ENCODE data around the gene ALDH7A1.
"Not testable (repeated sequence)": the region's sequence is repeated elsewhere in the genome, so short reads cannot be mapped to it uniquely, and the experiment has no call there.

Gene ALDH7A1

DNA sequence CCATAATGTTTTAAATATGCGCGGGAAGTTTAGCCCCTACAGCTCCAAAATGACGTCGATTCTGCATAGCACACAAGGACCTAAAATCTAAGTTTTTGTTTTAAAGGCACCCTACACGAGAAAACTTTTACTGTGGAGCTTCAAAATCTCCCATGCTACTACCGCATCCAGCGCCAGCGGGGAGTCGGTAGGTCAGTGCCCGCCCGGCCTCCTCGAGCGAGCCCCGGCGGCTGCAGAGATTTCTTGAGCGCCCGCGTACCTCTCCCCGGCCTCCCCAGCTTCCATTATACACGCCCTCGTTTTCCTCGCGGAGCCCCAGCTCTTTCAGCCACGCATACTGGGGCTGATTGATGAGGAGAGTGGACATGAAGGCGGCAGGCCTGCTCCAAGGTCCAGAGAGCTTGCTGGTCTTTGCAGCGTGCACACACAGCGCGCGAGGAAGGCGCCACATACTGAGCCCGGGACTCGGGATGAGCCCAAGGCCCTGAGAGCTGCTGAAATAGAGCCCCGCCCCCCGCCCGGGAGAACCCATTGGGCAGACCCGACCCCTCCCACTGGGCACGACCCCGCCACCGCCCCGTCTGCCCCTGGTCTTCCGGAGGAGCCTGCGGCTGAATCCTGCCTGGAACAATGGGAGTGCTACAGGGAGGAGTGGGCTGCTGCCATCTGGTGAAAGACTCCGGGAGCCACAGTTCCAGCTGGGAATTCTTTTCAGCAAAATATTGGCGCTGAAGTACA, at the start of gene ALDH7A1:
TSS of gene ALDH7A1 (minus strand) at position 472 of the 738 bp plus-strand sequence. CDS start at position 451, 21 bp downstream.
- no peaks in the 10 kb centered on the region for H3K9me3 Mint-ChIP-seq
- H3K27ac Mint-ChIP-seq, result no peak within 1 kb of the TSS
- peak within 1 kb of the TSS; percentile 79 for H3K4me3 Mint-ChIP-seq

DNA sequence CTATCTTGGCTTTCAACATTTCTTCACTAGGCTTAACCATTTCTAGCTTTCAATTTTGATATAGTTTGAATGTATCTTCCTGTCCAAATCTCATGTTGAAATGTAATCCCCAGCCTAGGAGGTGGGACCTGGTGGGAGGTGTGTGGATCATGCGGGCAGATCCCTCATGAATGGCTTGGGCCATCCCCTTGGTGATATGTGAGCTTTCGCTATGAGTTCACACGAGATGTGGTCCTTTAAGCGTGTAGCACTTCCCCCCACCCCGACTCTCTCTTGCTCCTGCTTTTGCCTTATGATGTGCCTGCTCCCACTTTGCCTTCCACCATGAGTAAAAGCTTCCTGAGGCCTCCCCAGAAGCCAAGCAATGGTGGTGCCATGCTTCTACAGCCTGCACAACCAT, 46.4 kb upstream of the ALDH7A1 start:
- Mint-ChIP-seq H3K9me3 (peaks cover 5% of the 10 kb centered on the region), H3K27me3 (ENCODE audit: low read depth) (peaks cover 6% of the 10 kb centered on the region), H3K4me1 (ENCODE audit: low read depth) (peaks cover 2% of the 10 kb centered on the region), H3K36me3 (ENCODE audit: low read depth) (no peaks in the 10 kb centered on the region), H3K4me3 (no peak overlapping the region), H3K27ac (no peak overlapping the region)
- DNase-seq (ENCODE audit: low spot score), result no peak

More for the DNA sequence above, at the start of gene ALDH7A1:
- Mint-ChIP-seq H3K4me1 (ENCODE audit: low read depth) (peaks cover 9% of the 10 kb centered on the region), H3K36me3 (ENCODE audit: low read depth) (no peaks in the 10 kb centered on the region), H3K27me3 (ENCODE audit: low read depth) (peaks cover 28% of the 10 kb centered on the region)
- DNase-seq (ENCODE audit: low spot score), result peak; percentile 17

DNA sequence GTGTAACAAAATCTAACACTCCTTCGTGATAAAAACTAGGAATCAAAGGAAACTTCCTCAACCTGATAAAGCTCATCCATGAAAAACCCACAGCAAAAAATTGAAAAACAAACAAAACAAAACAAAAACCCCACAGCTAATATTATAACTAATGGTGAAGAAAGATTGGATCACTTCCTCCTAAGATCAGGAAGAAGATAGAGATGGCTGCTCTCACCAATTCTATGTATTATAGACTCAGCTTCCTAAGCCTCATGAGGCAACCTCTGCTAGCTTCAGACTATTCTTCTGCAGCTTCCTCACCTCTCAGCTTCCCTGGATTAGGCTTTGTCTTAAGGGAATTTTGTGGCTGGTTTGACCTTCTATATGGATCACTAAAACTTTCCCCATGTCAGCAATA, 45.8 kb upstream of the ALDH7A1 start:
- peaks cover 6% of the 10 kb centered on the region for H3K27me3 Mint-ChIP-seq (ENCODE audit: low read depth)
- H3K9me3 Mint-ChIP-seq, result peaks cover 5% of the 10 kb centered on the region
- H3K4me3 Mint-ChIP-seq, result no peak overlapping the region
- DNase-seq (ENCODE audit: low spot score), result no peak
- no peak overlapping the region for H3K27ac Mint-ChIP-seq
- peaks cover 2% of the 10 kb centered on the region for H3K4me1 Mint-ChIP-seq (ENCODE audit: low read depth)
- no peaks in the 10 kb centered on the region for H3K36me3 Mint-ChIP-seq (ENCODE audit: low read depth)

DNA sequence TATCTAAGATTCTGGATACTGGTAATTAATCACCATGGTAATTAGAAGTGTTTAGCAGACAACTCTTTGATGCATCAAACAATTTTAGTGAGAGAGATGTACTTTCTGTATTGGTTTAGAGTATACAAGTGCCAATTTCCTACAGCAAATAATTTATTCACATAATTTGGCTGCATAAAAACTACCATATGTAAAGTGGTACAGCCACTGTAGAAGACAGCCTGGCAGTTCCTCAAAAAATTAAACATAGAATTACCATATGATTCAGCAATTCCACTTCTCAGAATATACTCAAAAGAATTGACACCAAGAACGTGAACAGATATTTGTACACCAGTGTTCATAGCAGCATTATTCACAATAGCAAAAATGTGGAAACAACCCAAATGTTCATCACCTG, 41.9 kb upstream of the ALDH7A1 start:
- DNase-seq (ENCODE audit: low spot score), result no peak
- H3K4me3 Mint-ChIP-seq, result no peak overlapping the region

DNA sequence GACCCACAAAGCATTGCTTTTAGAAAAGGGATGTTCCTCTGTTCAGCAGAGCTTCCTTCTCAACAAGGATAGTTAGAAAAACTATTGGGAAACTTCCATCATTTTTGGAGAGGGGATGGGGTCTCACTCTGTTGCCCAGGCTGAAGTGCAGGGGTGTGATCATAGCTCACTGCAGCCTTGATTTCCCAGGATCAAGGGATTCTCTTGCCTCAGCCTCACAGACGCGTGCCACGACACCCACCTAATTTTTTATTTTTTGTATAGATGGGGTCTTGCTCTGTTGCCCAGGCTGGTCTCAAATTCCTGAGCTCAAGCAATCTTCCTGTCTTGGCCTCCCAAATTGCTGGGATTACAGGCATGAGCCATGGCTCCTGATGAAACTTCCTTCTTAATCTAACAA, 40.6 kb upstream of the ALDH7A1 start:
- no peaks in the 10 kb centered on the region for H3K36me3 Mint-ChIP-seq (ENCODE audit: low read depth)
- H3K9me3 Mint-ChIP-seq, result no peaks in the 10 kb centered on the region

More for the DNA sequence above, 41.9 kb upstream of the ALDH7A1 start:
- Mint-ChIP-seq H3K27ac (no peak overlapping the region), H3K9me3 (no peaks in the 10 kb centered on the region), H3K27me3 (ENCODE audit: low read depth) (peaks cover 6% of the 10 kb centered on the region), H3K36me3 (ENCODE audit: low read depth) (no peaks in the 10 kb centered on the region), H3K4me1 (ENCODE audit: low read depth) (peaks cover 2% of the 10 kb centered on the region)

DNA sequence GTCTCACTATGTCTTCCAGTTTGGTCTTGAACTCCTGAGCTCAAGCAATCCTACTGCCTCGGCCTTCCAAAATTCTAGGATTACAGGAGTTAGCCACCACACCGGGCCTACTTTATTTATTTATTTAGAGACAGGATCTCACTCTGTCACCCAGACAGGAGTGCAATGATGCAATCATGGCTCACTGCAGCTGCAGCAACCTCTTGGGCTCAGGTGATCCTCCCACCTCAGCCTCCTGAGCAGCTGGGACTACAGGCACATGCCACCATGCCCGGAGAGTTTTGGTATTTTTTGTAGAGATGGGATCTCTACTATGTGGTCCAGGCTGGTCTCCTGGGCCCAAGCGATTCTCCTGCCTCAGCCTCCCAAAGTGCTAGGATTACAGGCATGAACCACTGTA, 38.5 kb upstream of the ALDH7A1 start:
- Mint-ChIP-seq H3K4me1 (ENCODE audit: low read depth) (no peaks in the 10 kb centered on the region), H3K4me3 (no peak overlapping the region), H3K27ac (no peak overlapping the region), H3K36me3 (ENCODE audit: low read depth) (no peaks in the 10 kb centered on the region), H3K27me3 (ENCODE audit: low read depth) (peaks cover 6% of the 10 kb centered on the region), H3K9me3 (no peaks in the 10 kb centered on the region)
- no peak for DNase-seq (ENCODE audit: low spot score)

More for the DNA sequence above, 40.6 kb upstream of the ALDH7A1 start:
- Mint-ChIP-seq H3K27me3 (ENCODE audit: low read depth) (peaks cover 6% of the 10 kb centered on the region), H3K27ac (no peak overlapping the region), H3K4me1 (ENCODE audit: low read depth) (no peaks in the 10 kb centered on the region), H3K4me3 (no peak overlapping the region)
- DNase-seq (ENCODE audit: low spot score), result no peak

DNA sequence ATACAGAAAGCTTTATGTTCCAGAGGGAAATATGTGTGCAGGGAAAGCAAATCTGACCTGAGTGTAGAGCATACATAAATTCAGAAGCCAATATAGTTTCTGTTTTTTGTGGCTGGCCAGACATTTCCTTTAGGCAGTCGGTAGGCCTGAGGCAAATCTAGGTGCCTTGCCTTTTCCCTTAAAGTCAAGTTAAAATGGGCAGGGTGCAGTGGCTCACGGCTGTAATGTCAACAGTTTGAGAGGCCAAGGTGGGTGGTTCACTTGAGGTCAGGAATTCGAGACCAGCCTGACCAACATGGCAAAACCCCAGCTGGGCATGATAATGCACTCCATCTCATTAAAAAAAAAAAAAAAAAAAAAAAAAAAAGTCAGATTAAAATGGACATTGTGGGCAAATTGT, 36.9 kb upstream of the ALDH7A1 start:
- DNase-seq (ENCODE audit: low spot score), result no peak
- Mint-ChIP-seq H3K27ac (no peak overlapping the region), H3K4me1 (ENCODE audit: low read depth) (no peaks in the 10 kb centered on the region), H3K9me3 (no peaks in the 10 kb centered on the region), H3K4me3 (no peak overlapping the region), H3K36me3 (ENCODE audit: low read depth) (no peaks in the 10 kb centered on the region), H3K27me3 (ENCODE audit: low read depth) (peaks cover 6% of the 10 kb centered on the region)

DNA sequence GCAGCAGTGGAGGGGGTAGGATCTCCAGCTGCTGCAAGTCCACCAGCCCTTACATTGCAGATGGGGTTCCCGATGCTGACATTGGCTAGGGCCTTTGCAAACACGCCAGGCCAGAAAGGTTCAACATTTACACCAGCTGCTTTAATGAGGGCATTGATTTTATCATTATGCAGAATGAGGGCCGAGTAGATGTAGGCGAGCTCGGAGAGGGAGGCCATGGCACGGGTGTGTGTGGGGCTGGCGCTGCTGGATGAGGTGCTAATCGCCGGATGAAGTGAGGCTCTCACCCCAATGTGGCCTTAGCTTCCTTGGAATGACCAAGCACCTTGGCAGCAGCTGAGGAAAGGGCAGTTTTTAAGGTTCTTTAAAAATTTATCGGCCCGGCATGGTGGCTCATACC, 33.1 kb upstream of the ALDH7A1 start:
- no peak overlapping the region for H3K4me3 Mint-ChIP-seq

DNA sequence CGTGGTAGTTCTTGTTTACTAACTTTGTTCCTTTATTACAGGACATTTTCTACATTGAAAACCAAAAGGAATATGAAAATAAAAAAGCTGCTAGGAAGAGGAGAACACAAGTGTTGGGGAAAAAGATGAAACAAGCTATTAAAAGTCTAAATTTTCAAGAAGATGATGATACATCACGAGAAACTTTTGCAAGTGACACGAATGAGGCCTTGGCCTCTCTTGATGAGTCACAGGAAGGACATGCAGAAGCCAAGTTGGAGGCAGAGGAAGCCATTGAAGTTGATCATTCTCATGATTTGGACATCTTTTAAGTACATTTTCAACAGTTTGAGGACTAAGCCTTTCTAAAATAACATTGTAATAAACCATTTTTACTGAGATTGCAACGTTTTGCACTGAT, 29.5 kb upstream of the ALDH7A1 start:
- Mint-ChIP-seq H3K27me3 (ENCODE audit: low read depth) (no peaks in the 10 kb centered on the region), H3K4me3 (no peak overlapping the region), H3K4me1 (ENCODE audit: low read depth) (peaks cover 6% of the 10 kb centered on the region), H3K36me3 (ENCODE audit: low read depth) (peaks cover 36% of the 10 kb centered on the region), H3K27ac (peak overlapping the region; percentile 45), H3K9me3 (no peaks in the 10 kb centered on the region)
- no peak for DNase-seq (ENCODE audit: low spot score)

More for the DNA sequence above, 33.1 kb upstream of the ALDH7A1 start:
- no peak for DNase-seq (ENCODE audit: low spot score)
- Mint-ChIP-seq H3K36me3 (ENCODE audit: low read depth) (peaks cover 25% of the 10 kb centered on the region), H3K4me1 (ENCODE audit: low read depth) (peaks cover 6% of the 10 kb centered on the region), H3K9me3 (no peaks in the 10 kb centered on the region), H3K27me3 (ENCODE audit: low read depth) (no peaks in the 10 kb centered on the region), H3K27ac (no peak overlapping the region)

DNA sequence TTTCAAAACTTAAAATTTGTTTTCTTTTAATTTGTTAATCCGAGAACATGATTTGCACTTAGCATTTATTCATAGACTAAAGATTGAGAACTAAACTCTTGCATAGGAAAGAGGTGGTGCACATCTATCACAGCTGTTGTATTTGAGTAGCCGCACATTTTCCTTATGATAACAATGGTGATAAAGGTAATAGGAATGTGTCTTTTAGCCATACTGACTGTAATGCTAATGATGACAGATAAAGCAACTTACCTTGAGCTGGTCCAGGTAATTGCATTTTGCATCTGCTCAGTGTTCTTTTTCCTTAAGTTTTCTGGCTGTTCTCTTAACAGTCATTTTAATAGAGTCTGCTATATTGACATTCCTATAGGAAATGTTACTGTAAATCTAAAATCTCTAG, 24.8 kb upstream of the ALDH7A1 start:
- Mint-ChIP-seq H3K27ac (no peak overlapping the region), H3K4me1 (ENCODE audit: low read depth) (peaks cover 8% of the 10 kb centered on the region), H3K9me3 (no peaks in the 10 kb centered on the region), H3K4me3 (no peak overlapping the region), H3K27me3 (ENCODE audit: low read depth) (no peaks in the 10 kb centered on the region), H3K36me3 (ENCODE audit: low read depth) (peaks cover 36% of the 10 kb centered on the region)
- DNase-seq (ENCODE audit: low spot score), result no peak

DNA sequence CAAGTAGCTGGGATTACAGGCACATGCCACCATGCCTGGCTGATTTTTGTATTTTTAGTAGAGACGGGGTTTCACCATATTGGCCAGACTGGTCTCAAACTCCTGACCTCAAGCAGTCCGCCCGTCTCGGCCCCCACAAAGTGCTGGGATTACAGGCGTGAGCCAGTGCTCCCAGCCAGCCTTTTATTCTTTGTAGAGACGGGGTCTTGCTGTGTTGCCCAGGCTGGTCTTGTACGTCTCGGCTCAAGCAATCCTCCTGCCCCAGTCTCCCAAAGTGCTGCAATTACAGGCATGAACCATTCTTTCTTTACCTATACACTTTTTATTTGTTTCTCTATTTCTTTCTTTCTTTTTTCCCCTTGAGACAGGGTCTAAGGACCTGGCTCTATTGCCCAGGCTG, 22.6 kb upstream of the ALDH7A1 start:
- not testable (repeated sequence) for H3K4me3 Mint-ChIP-seq; H3K4me1 Mint-ChIP-seq (ENCODE audit: low read depth); H3K27me3 Mint-ChIP-seq (ENCODE audit: low read depth); H3K9me3 Mint-ChIP-seq; DNase-seq (ENCODE audit: low spot score); H3K27ac Mint-ChIP-seq
- peaks cover 23% of the 10 kb centered on the region for H3K36me3 Mint-ChIP-seq (ENCODE audit: low read depth)

DNA sequence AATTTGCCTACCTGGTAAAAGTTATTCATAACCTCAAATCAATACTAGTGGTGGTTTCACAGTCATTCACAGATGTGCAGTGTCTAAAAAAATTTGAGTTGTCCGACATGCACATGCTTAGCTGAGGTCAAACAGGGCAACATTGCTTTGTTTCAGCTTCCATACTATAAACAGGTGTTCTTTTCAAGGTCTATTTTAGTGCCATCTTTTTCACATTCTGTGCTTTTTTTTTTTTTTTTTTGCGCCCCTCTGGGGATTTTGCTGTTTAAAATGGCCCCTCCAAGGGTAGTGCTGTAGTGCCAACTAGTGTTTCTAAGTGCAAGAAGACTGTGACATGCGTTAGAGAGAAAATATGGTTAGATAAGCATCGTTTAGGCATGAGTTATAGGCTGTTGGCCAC, 20.3 kb upstream of the ALDH7A1 start:
- no peak for DNase-seq (ENCODE audit: low spot score)
- H3K27me3 Mint-ChIP-seq (ENCODE audit: low read depth), result no peaks in the 10 kb centered on the region
- H3K4me3 Mint-ChIP-seq, result no peak overlapping the region
- no peaks in the 10 kb centered on the region for H3K9me3 Mint-ChIP-seq
- peaks cover 29% of the 10 kb centered on the region for H3K36me3 Mint-ChIP-seq (ENCODE audit: low read depth)
- H3K27ac Mint-ChIP-seq, result no peak overlapping the region
- H3K4me1 Mint-ChIP-seq (ENCODE audit: low read depth), result peaks cover 6% of the 10 kb centered on the region

DNA sequence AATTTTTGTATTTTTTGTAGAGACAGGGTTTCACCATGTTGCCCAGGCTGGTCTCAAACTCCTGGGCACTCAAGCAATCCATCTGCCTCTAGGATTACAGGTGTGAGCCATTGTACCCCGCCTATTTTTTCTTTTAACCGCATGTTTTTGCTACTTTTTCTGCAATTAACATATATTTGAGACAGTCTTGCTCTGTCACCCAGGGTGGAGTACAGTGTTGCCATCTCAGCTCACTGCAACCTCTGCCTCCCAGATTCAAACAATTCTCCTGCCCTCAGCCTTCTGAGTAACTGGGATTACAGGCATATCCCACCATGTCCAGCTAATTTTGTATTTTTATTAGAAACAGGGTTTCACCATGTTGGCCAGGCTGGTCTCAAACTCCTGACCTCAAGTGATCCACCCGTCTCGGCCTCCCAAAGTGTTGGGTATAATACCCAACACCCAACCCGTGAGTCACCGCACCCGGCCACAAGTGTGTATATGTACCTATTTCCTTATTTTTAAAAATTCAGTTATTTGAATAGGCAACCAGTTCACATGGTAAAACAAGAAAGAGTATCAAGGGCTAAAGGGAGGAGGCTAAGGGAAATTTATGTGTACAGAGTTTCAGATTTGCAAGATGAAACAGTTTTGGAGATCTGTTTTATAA, 19.0 kb upstream of the ALDH7A1 start:
- H3K9me3 Mint-ChIP-seq, result no peaks in the 10 kb centered on the region
- no peak for DNase-seq (ENCODE audit: low spot score)
- H3K4me3 Mint-ChIP-seq, result no peak overlapping the region
- no peaks in the 10 kb centered on the region for H3K27me3 Mint-ChIP-seq (ENCODE audit: low read depth)
- peaks cover 6% of the 10 kb centered on the region for H3K4me1 Mint-ChIP-seq (ENCODE audit: low read depth)
- H3K27ac Mint-ChIP-seq, result peak overlapping the region; percentile 26
- H3K36me3 Mint-ChIP-seq (ENCODE audit: low read depth), result peaks cover 28% of the 10 kb centered on the region

DNA sequence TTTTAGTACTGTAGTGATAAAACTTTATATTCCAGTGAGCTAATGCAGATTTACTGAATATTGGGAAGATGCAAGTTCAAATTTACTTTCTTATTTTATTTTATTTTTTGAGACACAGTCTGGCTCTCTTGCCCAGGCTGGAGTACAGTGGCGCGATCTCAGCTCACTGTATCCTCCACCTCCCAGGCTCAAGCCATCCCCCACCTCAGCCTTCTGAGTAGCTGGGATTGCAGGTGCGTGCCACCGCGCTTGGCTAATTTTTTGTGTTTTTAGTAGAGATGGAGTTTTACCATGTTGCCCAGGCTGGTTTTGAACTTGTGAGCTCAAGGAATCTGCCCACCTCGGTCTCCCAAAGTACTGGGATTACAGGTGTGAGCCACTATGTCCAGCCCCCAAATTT, 15.6 kb upstream of the ALDH7A1 start:
- H3K36me3 Mint-ChIP-seq (ENCODE audit: low read depth), result peaks cover 40% of the 10 kb centered on the region

More for the DNA sequence above, 15.6 kb upstream of the ALDH7A1 start:
- H3K4me1 Mint-ChIP-seq (ENCODE audit: low read depth), result peaks cover 12% of the 10 kb centered on the region
- H3K9me3 Mint-ChIP-seq, result no peaks in the 10 kb centered on the region
- H3K4me3 Mint-ChIP-seq, result no peak overlapping the region
- no peak for DNase-seq (ENCODE audit: low spot score)
- no peaks in the 10 kb centered on the region for H3K27me3 Mint-ChIP-seq (ENCODE audit: low read depth)
- no peak overlapping the region for H3K27ac Mint-ChIP-seq
